Measurements from ENCODE around the gene S1PR3. TPM values are rescaled to one million over a fixed set of nuclear protein-coding genes. Genes with fewer than 3 reads are reported as not detected.

S1PR3 gene
- total RNA-seq, 1 experiment from 2014 or later = 42.9 TPM

DNA sequence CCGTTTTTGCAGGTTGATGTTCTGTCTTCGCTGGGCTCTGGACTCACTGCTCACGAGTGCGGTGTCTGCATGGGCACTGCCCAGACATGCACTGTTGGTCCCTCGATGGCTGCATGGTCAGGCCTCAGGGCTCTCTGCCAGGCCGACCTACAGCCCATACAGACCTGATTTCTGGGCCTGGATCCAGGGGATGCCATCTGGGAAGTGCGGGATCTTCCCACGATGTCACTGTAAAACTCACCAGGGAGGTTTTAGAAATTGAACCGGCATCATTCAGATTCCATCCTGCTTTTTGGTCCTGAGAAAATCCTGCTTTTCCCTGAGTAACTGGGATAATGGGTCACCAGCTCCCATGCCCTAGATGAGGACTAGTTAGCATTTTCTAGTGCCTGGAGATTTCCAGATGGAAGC is 9.1 kb downstream of the S1PR3 start:
- intact Hi-C loops (cut with micrococcal nuclease; ENCODE audit: unreplicated experiment) = loop anchor here (2.0 to 10.0 kb wide), 5 partner anchors 174 to 1048 kb away; partner anchors contain the start of gene SHC3
- POLR2A ChIA-PET (ENCODE audit: low non-redundant PET) = no interaction called here
- Histone ChIP-seq H3K27me3 (replicated peaks; ENCODE audit: insufficient read depth, low read depth, low read length, poor library complexity) (no peaks in the 10 kb centered on the region), H3K4me1 (ENCODE audit: insufficient read depth, low read length, poor library complexity, severe bottlenecking) (peaks cover 15% of the 10 kb centered on the region), H3K27ac (ENCODE audit: low read depth, low read length, poor library complexity, severe bottlenecking) (no peak overlapping the region), H3K9me3 (ENCODE audit: low read depth, low read length, poor library complexity, severe bottlenecking) (no peaks in the 10 kb centered on the region), H3K36me3 (ENCODE audit: insufficient read depth, low read length, poor library complexity, severe bottlenecking) (peaks cover 9% of the 10 kb centered on the region), H3K4me3 (ENCODE audit: low read depth, low read length, poor library complexity, severe bottlenecking) (no peak overlapping the region)
- DNase-seq (ENCODE audit: low spot score) = no peak
- BruUV-seq (replicated peaks) = no TSS peak
- CTCF ChIA-PET = interaction anchor here (1.0 to 1.4 kb wide), 4 partner anchors 9 to 407 kb away, joined by 3 to 8 read pairs (median 5); no protein-coding TSS in a partner anchor
- TF ChIP-seq EZH2 (IDR thresholded peaks at IDR 0.05; ENCODE audit: borderline replicate concordance, low read depth, low read length, poor library complexity, severe bottlenecking) = no peak
- TF ChIP-seq, protein P1, sequence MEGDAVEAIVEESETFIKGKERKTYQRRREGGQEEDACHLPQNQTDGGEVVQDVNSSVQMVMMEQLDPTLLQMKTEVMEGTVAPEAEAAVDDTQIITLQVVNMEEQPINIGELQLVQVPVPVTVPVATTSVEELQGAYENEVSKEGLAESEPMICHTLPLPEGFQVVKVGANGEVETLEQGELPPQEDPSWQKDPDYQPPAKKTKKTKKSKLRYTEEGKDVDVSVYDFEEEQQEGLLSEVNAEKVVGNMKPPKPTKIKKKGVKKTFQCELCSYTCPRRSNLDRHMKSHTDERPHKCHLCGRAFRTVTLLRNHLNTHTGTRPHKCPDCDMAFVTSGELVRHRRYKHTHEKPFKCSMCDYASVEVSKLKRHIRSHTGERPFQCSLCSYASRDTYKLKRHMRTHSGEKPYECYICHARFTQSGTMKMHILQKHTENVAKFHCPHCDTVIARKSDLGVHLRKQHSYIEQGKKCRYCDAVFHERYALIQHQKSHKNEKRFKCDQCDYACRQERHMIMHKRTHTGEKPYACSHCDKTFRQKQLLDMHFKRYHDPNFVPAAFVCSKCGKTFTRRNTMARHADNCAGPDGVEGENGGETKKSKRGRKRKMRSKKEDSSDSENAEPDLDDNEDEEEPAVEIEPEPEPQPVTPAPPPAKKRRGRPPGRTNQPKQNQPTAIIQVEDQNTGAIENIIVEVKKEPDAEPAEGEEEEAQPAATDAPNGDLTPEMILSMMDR (conservative IDR thresholded peaks at IDR 0.05; ENCODE audit: low read depth, low read length) = no peak

GRCh38 chr9:89000973-89001916 is 10.0 kb downstream of the S1PR3 start:
- peaks cover 9% of the 10 kb centered on the region for H3K36me3 ChIP-seq (ENCODE audit: insufficient read depth, low read length, poor library complexity, severe bottlenecking)
- no peaks in the 10 kb centered on the region for H3K9me3 ChIP-seq (ENCODE audit: low read depth, low read length, poor library complexity, severe bottlenecking)
- H3K27me3 ChIP-seq (replicated peaks; ENCODE audit: insufficient read depth, low read depth, low read length, poor library complexity) = no peaks in the 10 kb centered on the region
- H3K4me3 ChIP-seq (ENCODE audit: low read depth, low read length, poor library complexity, severe bottlenecking) = no peak overlapping the region
- no peak for TF ChIP-seq EZH2 (IDR thresholded peaks at IDR 0.05; ENCODE audit: borderline replicate concordance, low read depth, low read length, poor library complexity, severe bottlenecking)
- TF ChIP-seq, protein P1 (conservative IDR thresholded peaks at IDR 0.05; ENCODE audit: low read depth, low read length) = peak; percentile 93
- no peak overlapping the region for H3K27ac ChIP-seq (ENCODE audit: low read depth, low read length, poor library complexity, severe bottlenecking)
- CTCF ChIA-PET = interaction anchor here (0.6 to 1.4 kb wide), 5 partner anchors 8 to 408 kb away, joined by 3 to 8 read pairs (median 5); no protein-coding TSS in a partner anchor
- peaks cover 23% of the 10 kb centered on the region for H3K4me1 ChIP-seq (ENCODE audit: insufficient read depth, low read length, poor library complexity, severe bottlenecking)
- POLR2A ChIA-PET (ENCODE audit: low non-redundant PET) = no interaction called here
- intact Hi-C loops (cut with micrococcal nuclease; ENCODE audit: unreplicated experiment) = loop anchor here (1.0 to 10.0 kb wide), 7 partner anchors 174 to 1049 kb away; partner anchors contain the start of gene SHC3
- DNase-seq (ENCODE audit: low spot score) = peak; percentile 95
- no TSS peak for BruUV-seq (replicated peaks)

DNA sequence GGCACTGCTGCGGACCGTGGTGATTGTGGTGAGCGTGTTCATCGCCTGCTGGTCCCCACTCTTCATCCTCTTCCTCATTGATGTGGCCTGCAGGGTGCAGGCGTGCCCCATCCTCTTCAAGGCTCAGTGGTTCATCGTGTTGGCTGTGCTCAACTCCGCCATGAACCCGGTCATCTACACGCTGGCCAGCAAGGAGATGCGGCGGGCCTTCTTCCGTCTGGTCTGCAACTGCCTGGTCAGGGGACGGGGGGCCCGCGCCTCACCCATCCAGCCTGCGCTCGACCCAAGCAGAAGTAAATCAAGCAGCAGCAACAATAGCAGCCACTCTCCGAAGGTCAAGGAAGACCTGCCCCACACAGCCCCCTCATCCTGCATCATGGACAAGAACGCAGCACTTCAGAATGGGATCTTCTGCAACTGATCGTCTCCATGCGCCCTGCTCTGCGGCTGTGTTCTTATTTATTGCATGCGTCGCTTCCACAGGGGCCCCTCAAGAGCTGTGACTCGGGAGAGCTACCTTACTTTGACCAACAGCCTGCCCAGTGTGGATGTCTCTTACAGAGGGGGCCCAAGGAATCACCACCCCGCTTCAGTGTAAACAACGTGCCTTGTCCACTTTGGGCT is 10.8 kb downstream of the S1PR3 start:
- H3K27me3 ChIP-seq (replicated peaks; ENCODE audit: insufficient read depth, low read depth, low read length, poor library complexity) = no peaks in the 10 kb centered on the region
- DNase-seq (ENCODE audit: low spot score) = no peak
- peaks cover 4% of the 10 kb centered on the region for H3K36me3 ChIP-seq (ENCODE audit: insufficient read depth, low read length, poor library complexity, severe bottlenecking)
- no peak overlapping the region for H3K27ac ChIP-seq (ENCODE audit: low read depth, low read length, poor library complexity, severe bottlenecking)
- TF ChIP-seq EZH2 (IDR thresholded peaks at IDR 0.05; ENCODE audit: borderline replicate concordance, low read depth, low read length, poor library complexity, severe bottlenecking) = no peak
- TF ChIP-seq, protein P1 (conservative IDR thresholded peaks at IDR 0.05; ENCODE audit: low read depth, low read length) = no peak
- ChIA-PET CTCF (interaction anchor here (1.0 to 1.4 kb wide), 2 partner anchors 220 to 277 kb away, joined by 3 to 5 read pairs; no protein-coding TSS in a partner anchor), POLR2A (ENCODE audit: low non-redundant PET) (no interaction called here)
- no TSS peak for BruUV-seq (replicated peaks)
- H3K4me3 ChIP-seq (ENCODE audit: low read depth, low read length, poor library complexity, severe bottlenecking) = no peak overlapping the region
- intact Hi-C loops (cut with micrococcal nuclease; ENCODE audit: unreplicated experiment) = loop anchor here (1.0 to 10.0 kb wide), 7 partner anchors 173 to 1050 kb away; partner anchors contain the start of gene SHC3
- no peaks in the 10 kb centered on the region for H3K9me3 ChIP-seq (ENCODE audit: low read depth, low read length, poor library complexity, severe bottlenecking)
- H3K4me1 ChIP-seq (ENCODE audit: insufficient read depth, low read length, poor library complexity, severe bottlenecking) = peaks cover 30% of the 10 kb centered on the region
